HG02938 (cell line): ENCODE data around the gene PHF21A.
"Not testable (repeated sequence)": the region's sequence is repeated elsewhere in the genome, so short reads cannot be mapped to it uniquely, and the experiment has no call there.

Source experiments
- ATAC-seq: cut with Tn5 transposase; IDR thresholded peaks from one replicate; pipeline ENCODE4 v1.9.1; 2021; ENCODE audit warnings: mild to moderate bottlenecking, moderate library complexity; ENCODE audit not compliant: unreplicated experiment

PHF21A gene

DNA sequence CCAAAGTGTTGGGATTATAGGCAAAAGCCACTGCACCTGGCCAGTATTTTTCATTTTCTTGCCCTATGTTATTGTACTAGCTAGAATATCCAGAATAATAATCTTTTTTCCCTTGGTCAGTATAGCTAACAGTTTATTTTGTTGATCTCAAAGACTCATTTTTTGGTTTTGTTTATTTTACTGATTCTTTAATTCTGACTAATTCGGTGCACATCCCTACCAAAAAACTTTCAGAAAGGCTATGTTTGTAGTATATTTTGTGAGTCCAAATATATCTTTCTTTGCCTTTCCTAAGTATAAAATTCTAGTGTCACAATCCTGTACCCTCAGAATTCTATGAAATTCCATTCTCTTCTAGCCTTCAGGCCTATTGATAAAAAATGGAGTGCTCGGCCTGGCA is 84.3 kb downstream of the PHF21A start:
- ATAC-seq, result no peak

DNA sequence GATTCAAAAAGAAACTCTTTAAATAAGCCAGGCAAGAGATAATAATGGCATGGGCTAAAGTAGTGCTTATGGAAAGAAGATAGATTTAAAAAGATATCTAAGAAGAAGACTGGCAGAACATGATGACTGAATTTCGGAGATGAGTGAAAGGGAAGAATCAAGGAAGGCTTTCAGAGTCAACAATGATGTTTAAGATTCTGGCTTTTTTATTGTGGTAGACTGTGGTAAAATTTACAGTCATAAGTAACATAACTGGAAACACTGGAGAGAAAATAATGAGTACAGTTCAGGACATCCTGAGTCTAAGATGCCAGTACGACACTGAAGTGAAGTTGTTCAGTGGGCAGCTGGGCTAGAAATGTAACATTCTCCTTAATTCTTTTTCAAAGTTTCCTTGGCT is 85.2 kb downstream of the PHF21A start:
- no peak for ATAC-seq

- no peak for ATAC-seq
These were observed 87.2 kb downstream of the PHF21A start for GRCh38 chr11:46034041-46034440.

- ATAC-seq, result no peak
These were observed 94.5 kb downstream of the PHF21A start for GRCh38 chr11:46026606-46027293.

GRCh38 chr11:46020084-46020599 is 101.1 kb downstream of the PHF21A start:
- no peak for ATAC-seq

GRCh38 chr11:46018651-46019050 is 102.6 kb downstream of the PHF21A start:
- no peak for ATAC-seq

- ATAC-seq, result no peak
These were observed 103.9 kb downstream of the PHF21A start for GRCh38 chr11:46017341-46017740.

DNA sequence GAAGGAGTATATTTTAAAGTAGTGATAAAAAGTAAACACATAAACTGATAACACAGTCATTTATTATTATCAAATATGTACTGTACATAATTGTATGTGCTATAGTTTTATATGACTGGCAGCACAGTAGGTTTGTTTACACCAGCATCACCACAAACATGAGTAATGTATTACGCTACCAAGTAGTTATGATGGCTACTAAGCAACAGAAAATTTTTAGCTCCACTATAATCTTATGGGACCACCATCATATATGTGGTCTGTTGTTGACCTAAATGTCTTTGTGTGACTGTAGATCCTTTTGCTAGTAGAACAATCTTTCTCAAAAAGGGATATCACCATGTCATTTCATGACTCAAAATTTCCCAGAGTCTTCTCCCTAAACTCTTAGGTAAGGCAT is 105.3 kb downstream of the PHF21A start:
- ATAC-seq, result no peak

GRCh38 chr11:46014168-46014567 is 107.1 kb downstream of the PHF21A start:
- not testable (repeated sequence) for ATAC-seq

GRCh38 chr11:46012185-46012584 is 109.1 kb downstream of the PHF21A start:
- ATAC-seq, result no peak

DNA sequence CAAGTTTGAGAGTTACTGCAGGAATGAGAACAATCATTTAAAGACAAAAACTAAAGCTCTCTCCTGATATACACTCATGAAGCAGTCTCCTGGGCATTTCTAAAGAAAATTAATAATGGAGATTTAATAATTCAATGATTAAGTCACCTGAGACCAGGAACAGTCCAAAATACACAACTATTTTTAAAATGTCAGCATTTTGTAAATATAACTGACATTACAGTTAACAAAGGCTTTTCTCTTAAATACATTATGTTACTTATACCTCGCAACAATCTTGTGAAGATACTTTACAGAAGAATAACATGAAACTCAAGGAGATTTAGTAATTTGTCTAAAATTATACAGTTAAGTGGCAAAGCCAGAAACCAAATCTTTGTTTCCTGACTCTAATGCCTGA is 111.2 kb downstream of the PHF21A start:
- ATAC-seq, result no peak

- no peak for ATAC-seq
These were observed 111.6 kb downstream of the PHF21A start for GRCh38 chr11:46009647-46010046.

- ATAC-seq, result no peak
These were observed 114.7 kb downstream of the PHF21A start for GRCh38 chr11:46006418-46007070.

- ATAC-seq, result no peak
These were observed 117.7 kb downstream of the PHF21A start for GRCh38 chr11:46003572-46003971.

DNA sequence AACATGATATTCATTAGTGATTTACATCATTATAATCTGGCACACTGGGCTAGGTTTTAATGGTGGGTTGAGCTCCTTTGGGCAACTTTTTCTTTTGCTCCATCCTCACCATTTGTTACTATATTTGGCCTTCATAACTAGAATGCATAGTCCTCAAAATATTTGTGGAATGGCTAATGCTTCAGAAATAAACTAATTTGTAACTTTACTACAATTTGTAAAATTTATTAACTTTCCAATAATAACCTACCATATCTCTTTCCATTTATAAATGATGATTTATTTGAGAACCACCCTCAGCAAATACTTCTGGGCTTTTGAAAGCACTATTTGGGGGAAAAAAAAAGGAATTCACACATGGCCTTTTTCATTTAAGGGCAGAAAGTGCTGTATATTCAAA is 119.1 kb downstream of the PHF21A start:
- ATAC-seq, result no peak

- ATAC-seq, result no peak
These were observed 119.8 kb downstream of the PHF21A start for GRCh38 chr11:46001448-46001914.

DNA sequence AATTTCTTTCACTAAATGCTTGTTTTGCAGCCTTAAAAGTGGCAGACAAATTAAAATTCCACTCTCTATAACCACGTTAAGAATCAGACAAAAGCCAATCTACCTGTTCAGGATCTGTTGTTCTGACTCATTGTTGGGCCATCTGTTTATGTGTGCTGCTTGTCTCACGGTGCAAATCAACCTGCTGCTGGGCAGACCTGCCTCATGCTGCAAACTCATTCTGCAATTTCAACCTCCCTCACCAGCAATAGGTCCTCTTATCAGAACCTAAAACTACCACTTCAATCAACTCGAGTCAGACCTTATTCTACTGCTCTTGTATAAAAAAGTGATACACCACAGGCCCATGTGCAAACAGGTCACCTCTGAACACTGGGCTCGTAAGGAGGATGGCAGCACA is 123.7 kb downstream of the PHF21A start:
- ATAC-seq, result no peak

GRCh38 chr11:45995342-45995734 is 125.9 kb downstream of the PHF21A start:
- no peak for ATAC-seq

DNA sequence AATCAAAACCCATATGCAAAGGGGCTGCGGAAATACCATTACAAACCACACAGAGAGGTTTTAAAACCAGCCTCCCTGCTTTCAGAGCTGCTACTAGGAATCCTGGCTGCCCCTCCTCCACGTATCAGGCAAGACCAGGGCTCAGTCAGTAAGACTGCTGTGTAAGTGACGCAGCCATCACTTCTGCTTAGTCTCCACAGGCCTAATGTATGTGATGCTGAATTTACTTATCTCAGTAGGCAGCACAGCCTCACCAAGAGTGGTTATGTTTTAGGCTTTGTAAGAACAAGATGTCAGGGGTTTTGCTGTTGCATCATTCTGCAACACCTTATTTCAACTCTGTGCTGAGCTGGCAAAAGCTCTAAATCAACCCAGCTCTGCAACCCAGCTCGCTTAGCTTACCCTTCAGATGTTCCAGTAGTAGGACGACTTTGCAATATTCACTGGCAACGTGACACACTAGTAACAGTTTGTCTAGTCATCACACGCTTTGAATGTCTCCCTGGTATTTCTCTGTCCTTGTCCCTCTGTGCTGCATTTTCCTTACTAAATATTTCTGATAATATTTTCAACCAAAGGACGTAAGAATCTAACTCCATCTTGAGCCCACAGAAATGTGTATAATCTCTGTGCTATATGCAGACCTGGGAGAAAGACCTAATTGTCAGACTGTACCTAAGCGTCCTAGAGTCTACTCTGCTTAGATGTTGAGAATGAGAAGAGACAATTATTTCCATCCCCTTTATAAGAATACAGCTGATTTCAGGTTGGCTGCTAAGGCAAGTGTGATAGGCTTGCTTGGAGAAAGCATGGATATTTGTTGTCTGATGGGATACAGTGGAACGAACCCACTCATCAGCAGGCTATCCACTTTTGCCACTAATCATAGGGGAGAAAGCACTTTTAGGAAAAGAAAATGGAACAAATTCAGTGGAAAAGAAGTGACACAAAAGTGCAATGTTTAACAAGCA is 126.6 kb downstream of the PHF21A start:
- no peak for ATAC-seq

DNA sequence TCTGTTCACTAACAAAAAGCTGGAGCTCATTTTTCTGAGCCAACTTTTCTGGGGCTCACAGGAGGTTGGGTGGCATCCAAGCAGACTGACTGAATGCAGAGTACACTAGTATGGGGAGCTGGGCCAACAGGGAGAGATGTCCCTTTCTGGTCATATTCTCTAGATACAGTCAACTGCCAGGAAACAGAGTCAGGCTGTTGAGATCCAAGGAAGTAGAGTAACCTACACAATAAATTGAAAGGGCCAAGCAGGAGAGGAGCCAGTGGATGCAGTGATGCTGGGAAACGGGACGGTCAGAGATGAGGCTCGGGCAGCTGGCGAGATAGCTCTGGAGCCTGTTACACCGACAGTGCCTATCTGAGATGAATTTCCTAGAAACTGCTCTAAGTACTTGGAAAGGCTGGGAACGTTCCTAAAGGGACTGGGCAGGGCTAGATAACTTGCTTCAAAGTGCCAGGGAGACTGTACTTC is 127.7 kb downstream of the PHF21A start:
- ATAC-seq, result no peak

DNA sequence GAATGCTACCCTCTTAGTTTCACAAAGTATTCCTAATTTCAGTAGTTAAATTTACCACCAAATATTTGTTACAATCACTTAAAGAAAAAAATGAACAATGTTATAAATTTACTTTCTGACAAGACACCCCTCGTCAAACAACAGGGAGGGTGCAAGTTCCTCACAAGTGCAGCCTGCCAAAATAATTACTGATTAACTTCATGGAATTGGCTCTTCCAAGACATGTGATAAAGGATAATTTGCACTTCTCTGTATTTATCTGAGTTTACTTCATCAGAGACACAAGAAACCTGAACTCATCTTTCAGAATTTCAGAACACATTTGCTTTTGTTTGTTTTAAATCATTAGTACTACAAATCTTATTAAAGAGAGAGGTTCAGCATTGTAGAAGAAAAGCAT is 132.3 kb downstream of the PHF21A start:
- no peak for ATAC-seq
